Measurements from ENCODE around the gene MOCS3.

MOCS3 gene

GRCh38 chr20:50921803-50922501 is 36.7 kb upstream of the MOCS3 start:
- no peak for TF ChIP-seq CTCF (IDR thresholded peaks at IDR 0.05)
- H3K4me1 ChIP-seq (ENCODE audit: control insufficient read depth in 1 of 2, insufficient read depth in 1 of 2, low read depth in 1 of 2, low read length in 1 of 2): peaks cover 15 to 18% of the 10 kb centered on the region in 2 experiments
- no peak overlapping the region for H3K4me3 ChIP-seq (ENCODE audit: low read depth in 1 of 2, low read length in 1 of 2)
- H3K27ac ChIP-seq: no peak overlapping the region
- H3K36me3 ChIP-seq: peaks cover 6% of the 10 kb centered on the region
- H3K27me3 ChIP-seq: no peaks in the 10 kb centered on the region
- no peaks in the 10 kb centered on the region for H3K9me3 ChIP-seq

GRCh38 chr20:50924261-50924920 is 34.2 kb upstream of the MOCS3 start:
- H3K4me1 ChIP-seq (ENCODE audit: control insufficient read depth in 1 of 2, insufficient read depth in 1 of 2, low read depth in 1 of 2, low read length in 1 of 2): peaks cover 21 to 35% of the 10 kb centered on the region in 2 experiments
- no peak overlapping the region for H3K27ac ChIP-seq
- TF ChIP-seq CTCF (IDR thresholded peaks at IDR 0.05): no peak
- peaks cover 4% of the 10 kb centered on the region for H3K36me3 ChIP-seq
- no peaks in the 10 kb centered on the region for H3K9me3 ChIP-seq
- H3K4me3 ChIP-seq (ENCODE audit: low read depth in 1 of 2, low read length in 1 of 2): no peak overlapping the region
- no peaks in the 10 kb centered on the region for H3K27me3 ChIP-seq

GRCh38 chr20:50926530-50926929 is 32.1 kb upstream of the MOCS3 start:
- no peak overlapping the region for H3K4me3 ChIP-seq (ENCODE audit: low read depth in 1 of 2, low read length in 1 of 2)
- no peaks in the 10 kb centered on the region for H3K36me3 ChIP-seq
- H3K9me3 ChIP-seq: no peaks in the 10 kb centered on the region
- no peak overlapping the region for H3K27ac ChIP-seq
- TF ChIP-seq CTCF (IDR thresholded peaks at IDR 0.05): no peak
- H3K27me3 ChIP-seq: no peaks in the 10 kb centered on the region
- peaks cover 25 to 46% of the 10 kb centered on the region in 2 experiments for H3K4me1 ChIP-seq (ENCODE audit: control insufficient read depth in 1 of 2, insufficient read depth in 1 of 2, low read depth in 1 of 2, low read length in 1 of 2)

GRCh38 chr20:50928469-50928868 is 30.1 kb upstream of the MOCS3 start:
- peaks cover 24 to 52% of the 10 kb centered on the region in 2 experiments for H3K4me1 ChIP-seq (ENCODE audit: control insufficient read depth in 1 of 2, insufficient read depth in 1 of 2, low read depth in 1 of 2, low read length in 1 of 2)

More at GRCh38 chr20:50928469-50928868, 30.1 kb upstream of the MOCS3 start:
- TF ChIP-seq CTCF (IDR thresholded peaks at IDR 0.05): peak; percentile 9
- Histone ChIP-seq H3K9me3 (no peaks in the 10 kb centered on the region), H3K27ac (peak overlapping the region; percentile 94), H3K4me3 (ENCODE audit: low read depth in 1 of 2, low read length in 1 of 2) (no peak overlapping the region), H3K27me3 (no peaks in the 10 kb centered on the region), H3K36me3 (peaks cover 7% of the 10 kb centered on the region)
